HG03175 (cell line): ENCODE data around the gene ANO9.
"Not testable (repeated sequence)": the region's sequence is repeated elsewhere in the genome, so short reads cannot be mapped to it uniquely, and the experiment has no call there.

Experiments used
- ATAC-seq: cut with Tn5 transposase; IDR thresholded peaks from one replicate; pipeline ENCODE4 v1.9.1; 2021; ENCODE audit warnings: mild to moderate bottlenecking, moderate library complexity; ENCODE audit not compliant: unreplicated experiment

The ANO9 gene

DNA sequence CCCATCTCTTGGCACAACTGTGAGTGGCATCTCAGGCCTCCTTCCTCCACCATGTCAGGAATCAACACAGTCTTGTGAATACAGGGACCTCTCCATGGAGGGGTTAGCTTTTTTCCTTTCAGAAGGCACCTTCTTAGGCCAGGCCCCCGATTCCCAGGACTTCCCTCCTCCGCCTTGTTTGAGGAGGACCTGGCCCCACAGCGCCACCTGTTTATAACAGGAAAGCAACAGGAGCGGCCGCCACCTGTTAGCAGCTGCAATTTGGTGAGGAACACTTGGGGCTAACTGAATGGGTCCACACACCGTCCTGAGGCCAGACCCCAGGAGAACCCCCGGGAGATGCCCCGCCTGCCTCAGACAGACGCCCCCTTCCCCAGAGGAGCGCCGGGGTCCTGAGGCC, 51.6 kb downstream of the ANO9 start:
- no peak for ATAC-seq

DNA sequence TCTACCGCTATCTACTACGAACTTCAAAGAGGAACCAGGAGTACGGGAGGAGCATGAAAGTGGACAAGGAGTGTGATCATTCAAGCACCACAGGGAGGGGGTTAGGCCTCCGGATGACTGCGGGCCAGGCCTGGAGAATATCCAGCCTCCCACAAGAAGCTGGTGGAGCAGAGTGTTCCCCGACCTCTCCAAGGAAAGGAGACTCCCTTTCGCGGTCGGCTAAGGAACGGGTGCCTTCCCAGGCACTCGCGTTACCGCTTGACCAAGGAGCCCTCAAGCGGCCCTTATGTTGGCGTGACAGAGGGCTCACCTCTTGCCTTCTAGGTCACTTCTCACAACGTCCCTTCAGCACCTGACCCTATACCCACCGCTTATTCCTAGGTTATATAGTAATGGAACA, 52.4 kb downstream of the ANO9 start:
- not testable (repeated sequence) for ATAC-seq

DNA sequence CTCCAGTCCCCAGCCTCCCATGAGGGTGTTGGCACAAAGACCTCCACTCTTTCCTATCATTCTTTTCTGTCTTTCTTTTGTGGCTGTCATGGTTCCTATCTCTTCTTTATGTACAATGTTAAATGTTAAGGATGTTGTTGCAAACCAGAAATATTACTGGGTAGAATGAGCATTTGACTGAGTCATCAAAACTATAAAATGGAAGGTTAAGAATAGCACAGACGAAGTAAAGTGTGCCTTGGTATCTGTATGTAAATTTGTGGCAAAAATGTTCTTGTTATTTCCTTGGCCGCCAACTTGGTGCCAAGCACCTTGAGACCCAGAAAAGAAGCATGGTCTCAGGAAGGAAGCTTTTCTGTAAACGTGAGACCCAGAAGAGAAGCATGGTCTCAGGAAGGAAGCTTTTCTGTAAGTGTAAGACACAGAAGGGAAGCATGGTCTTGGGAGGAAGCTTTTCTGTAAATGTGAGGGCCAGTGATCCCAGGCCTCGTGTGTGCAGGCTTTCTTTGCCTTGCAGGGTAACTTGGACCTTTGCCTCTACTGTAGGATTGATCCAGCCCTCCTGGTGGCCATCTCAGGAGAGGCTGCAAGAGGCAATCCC, 54.5 kb downstream of the ANO9 start:
- no peak for ATAC-seq

DNA sequence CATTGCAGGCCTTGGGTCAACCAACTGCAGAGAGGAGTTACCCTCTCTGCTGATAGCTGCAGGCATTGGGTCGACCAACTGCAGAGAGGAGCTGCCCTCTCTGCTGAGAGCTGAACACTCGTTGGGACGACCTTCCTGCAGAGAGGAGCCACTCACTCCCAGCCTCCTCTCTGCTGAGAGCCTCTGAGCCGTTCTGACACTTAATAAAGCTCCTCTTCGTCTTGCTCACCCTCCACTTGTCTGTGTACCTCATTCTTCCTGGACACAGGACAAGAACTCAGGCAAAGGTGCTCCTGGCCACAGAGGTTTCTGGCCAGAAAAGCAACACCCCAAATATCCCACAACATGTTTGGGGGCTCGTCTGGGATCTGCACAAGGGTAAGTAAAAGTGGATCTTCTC, 55.3 kb downstream of the ANO9 start:
- ATAC-seq = no peak

DNA sequence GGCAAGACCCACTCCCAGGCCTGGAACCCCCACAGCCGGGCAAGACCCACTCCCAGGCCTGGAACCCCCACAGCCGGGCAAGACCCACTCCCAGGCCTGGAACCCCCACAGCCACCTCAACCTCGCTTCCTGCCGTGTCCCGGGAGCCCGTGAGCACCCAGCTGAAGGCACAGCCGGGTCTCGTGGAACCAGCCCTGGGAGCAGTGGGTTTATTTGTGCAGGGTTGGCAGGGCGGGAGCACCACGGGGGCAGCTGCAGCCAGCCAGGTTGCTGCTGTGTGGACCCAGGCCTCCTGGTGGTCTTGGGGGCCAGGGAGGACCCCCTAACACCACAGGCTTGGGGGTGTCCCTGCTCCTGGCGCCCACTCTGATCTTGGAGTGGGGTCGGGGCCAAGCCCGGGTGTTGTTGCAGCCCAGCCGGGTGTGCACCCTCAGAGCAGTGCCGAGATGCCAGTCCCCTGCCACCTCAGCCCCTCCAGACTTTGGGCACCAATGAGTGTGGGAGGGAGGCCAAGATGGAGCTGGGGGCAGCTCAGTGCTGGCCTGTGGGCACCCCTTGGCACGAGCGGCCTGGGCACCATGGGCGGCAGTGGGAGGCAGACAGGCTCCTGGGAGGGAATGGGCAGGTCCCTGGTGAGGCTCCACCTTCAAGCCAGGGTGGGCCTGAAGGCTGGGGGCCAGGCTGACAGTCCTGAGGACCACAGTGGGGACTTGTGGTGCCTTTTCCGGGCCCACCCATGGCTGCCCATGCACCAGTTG, 56.0 kb downstream of the ANO9 start:
- ATAC-seq = no peak

DNA sequence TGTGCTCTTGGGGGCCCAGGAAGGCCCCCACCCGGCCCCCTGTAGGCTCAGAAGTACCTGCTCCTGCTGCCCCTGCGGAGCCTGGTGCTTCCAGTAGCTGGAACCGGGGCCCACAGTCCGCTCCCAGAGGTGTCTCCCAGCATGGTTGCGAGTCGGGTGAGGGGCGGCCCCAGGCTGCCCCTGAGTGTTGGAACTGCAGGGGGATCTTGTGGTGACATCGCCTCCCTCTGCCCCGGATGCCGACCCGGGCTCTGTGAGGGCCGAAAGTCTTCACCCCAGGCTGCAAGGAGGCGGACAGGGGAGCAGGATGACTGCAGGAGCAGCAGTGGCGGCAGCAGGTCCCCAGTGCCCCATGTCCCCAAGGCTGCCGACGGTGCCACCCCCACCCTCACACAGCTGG, 57.3 kb downstream of the ANO9 start:
- ATAC-seq = no peak

DNA sequence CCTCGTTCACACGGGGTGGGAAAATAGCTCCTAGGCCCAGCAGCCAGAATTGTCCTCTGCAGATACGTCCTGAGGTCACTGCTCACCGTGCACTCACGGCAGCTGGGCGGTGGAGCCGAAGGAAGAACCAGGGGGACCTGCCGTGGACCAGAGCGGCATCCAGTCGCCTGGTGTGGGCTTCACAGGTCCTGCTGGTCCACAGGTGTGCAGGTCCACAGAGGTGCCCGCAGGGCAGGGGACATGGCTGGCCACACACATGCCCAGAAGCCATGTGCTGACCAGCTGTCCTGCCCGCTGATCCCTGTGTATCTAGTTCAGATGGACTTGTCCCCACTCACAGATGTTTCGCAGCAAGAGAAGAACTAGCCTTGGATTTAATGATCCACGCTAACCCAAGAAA, 58.4 kb downstream of the ANO9 start:
- ATAC-seq = no peak

DNA sequence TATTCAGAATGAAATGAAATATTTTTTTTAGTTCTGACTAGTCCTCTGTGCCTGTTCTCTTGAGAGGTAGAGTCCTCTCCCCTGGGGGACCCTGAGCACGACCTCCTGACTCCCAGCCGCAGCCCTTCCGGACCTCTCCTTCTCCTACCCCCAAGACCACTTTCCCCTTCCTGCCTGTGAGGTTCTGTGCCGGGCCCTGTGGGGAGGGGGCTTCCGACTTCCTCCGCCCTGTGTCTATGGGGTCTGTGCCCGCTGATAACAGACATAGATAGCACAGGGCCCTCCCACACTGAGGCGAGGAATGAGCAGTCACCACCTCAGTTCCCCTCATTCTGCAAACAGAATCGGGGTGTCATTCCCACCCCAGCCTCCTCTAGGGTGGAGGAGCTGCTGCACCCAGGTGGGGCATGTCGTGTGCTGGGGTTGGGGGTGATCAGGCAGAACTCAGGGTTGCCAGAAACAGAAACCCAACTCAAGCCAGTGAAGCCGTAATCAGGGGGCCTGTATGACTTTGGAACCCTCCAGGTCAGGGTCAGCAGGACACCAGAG, 59.7 kb downstream of the ANO9 start:
- ATAC-seq = no peak

DNA sequence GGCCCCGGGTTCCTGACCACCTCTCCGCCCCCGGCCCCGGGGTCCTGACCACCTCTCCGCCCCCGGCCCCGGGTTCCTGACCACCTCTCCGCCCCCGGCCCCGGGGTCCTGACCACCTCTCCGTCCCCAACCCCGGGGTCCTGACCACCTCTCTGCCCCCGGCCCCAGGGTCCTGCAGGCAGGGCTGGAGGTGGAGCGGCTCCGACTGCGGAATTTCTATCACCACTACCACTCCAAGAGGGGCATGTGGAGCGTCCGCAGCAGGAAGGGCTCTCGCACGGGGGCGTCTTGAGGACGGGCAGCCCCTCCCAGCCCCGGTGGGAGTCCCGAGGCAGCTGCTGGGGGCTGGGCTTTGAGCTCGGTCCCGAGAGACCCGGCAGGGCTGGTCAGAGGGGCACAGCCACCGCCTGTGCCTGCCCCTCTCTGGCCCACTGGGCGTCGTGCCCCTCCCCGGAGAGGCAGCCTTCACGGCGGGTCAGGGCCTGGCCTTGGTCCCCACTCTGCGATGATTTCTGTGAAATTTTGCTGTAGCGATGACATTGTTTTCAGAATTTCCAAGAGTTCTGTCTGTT, 60.2 kb downstream of the ANO9 start:
- no peak for ATAC-seq

DNA sequence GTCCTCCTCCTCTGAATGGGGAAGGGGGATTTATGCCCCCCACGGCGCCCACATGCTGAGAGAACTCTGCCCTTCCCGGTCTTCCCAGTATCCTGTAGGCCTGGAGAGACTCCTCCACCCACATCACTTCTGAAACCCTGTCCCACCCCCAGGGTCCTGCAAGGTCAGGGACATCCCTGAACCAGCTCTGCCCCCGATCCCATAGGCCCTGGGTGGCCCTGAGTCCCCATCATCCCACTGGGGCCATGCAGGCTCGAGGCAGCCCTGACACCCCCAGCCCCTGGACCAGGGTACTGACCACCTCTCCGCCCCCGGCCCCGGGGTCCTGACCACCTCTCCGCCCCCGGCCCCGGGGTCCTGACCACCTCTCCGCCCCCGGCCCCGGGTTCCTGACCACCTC, 60.8 kb downstream of the ANO9 start:
- ATAC-seq = no peak

DNA sequence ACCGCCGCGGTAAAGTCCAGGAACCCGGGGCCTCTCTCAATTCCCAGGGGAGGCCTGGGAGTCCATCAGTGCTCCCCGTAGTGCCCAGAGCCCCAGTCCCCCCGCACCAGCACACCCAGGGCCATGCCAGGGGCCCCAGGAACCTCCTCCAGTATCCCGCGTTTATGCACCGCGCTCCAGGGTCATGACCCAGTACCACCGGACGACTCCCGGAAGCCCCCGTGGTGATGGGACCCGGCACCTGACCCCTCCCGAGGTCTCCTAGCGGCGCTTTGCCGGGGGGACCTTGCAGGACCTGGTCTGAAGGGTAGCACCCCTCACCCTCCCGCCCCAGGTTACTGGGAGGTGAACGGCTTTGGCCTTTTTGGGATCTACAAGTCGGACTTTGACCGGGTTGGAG, 61.3 kb downstream of the ANO9 start:
- no peak for ATAC-seq

DNA sequence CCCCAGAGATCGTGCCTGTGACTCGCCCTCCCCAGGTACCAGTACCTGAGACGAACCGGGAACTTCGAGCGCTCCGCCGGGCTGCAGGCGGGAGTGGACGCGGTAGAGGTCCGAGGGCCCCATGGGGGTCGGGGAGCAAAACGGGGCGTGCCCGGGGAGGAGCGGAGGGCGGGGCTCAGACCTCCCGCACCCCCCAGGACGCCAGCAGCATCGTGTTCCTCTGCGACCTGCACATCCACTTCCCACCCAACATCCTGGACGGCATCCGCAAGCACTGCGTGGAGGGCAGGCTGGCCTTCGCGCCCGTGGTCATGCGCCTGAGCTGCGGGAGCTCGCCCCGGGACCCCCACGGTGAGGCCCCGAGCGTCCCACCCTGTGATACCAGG, 61.7 kb downstream of the ANO9 start:
- no peak for ATAC-seq

DNA sequence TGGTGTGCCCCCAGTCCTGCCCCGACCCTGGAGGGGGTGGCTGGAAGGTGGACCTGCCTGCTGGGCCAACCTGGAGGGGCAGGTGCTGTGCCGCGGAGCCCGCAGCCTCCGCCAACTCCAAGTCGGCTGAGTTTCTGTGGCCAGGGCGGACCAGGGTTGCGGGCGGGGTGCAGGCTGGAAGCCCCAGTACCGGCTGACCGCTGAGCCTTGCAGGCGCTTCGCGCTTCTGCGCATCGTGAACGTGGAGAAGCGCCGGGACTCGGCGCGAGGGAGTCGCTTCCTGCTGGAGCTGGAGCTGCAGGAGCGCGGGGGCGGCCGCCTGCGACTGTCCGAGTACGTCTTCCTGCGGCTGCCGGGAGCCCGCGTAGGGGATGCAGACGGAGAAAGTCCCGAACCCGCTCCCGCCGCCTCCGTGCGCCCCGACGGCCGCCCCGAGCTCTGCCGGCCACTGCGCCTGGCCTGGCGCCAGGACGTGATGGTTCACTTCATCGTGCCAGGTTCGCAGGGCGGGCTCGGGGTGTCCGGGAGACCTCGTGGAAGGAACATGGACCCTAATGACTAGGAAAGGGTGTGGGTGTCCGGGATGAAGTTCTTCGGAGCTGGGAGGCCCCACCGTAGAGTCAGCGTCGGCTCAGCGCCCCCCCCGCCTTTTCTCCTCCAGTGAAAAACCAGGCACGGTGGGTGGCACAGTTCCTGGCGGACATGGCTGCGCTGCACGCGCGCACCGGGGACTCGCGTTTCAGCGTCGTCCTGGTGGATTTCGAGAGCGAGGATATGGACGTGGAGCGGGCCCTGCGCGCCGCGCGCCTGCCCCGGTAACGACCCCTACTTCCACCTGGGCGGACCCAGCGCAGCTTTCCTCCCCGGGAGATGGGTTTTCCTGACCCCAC, 62.4 kb downstream of the ANO9 start:
- ATAC-seq = no peak

DNA sequence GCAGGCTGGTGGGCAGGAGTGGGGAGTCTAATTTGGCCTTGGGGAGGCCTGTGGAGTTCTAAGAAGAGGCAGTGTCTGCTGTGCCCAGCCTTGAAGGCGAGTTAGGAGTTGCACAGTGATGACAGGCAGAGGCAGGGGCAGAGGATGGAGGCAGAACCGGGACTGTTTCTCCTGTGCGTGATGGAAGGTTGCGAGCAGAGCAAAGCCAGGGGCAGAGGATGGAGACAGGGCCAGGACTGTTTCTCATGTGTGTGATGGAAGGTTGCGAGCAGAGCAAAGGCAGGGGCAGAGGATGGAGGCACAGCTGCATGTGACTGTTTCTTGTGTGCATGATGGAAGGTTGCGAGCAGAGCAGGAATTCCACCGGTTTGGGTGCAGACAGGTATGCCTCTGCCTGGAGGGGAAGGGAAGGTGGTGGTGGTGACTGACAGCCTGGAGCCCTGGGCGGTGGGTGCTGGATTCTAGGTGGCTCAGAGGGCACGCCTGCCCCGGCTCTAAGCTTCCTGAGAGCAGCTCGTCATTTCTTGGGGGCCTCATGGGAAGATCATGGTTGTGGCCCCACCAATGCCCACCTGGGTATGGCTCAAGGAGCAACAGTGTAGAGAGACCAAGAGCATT, 63.8 kb downstream of the ANO9 start:
- ATAC-seq = no peak

DNA sequence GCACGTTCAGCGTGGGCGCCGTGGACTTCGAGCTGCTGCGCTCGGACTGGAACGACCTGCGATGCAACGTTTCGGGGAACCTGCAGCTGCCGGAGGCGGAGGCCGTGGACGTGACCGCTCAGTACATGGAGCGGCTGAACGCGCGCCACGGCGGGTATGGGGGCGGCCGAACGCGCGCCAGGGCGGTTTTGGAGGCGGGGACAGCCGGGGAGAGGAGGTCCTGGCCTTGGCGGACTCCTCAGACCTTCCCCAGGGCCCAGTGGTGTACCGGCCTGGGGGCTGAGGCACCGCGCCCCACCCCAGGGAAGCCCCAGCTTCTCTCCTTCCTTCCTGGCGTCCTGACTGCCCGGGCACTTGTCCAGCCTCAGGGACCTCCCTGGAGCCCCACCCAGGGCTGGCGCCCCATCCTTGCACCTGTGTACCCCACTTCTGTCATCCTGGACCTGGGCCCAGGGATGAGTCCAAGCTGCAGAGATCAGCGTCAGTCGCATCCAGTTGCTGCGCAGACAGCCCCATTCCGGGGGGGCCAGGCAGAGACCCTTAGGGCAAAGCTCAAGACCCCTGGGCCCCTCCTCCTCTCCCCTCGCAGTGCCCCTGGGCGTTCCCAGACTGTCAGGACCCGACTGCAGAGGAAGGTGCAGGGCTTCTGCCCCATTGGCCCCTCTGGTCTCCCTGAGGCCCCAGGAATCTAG, 64.5 kb downstream of the ANO9 start:
- ATAC-seq = no peak

DNA sequence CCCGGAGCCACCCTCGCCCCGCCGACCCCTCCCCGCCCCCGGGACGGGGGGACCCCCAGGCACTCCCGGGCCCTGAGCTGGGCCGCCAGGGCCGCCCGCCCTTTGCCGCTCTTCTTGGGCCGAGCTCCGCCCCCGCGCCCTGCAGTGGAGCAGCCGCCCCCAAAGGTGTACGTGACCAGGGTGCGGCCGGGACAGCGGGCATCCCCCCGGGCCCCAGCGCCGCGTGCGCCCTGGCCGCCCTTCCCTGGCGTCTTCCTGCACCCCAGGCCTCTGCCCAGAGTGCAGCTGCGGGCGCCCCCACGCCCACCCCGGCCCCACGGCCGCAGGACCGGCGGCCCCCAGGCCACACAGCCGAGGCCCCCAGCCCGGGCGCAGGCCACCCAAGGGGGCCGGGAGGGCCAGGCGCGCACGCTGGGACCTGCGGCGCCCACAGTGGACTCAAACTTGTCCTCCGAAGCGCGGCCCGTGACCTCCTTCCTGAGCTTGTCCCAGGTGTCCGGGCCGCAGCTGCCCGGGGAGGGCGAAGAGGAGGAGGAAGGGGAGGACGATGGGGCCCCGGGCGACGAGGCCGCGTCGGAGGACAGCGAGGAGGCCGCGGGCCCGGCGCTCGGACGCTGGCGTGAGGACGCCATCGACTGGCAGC, 65.2 kb downstream of the ANO9 start:
- no peak for ATAC-seq

DNA sequence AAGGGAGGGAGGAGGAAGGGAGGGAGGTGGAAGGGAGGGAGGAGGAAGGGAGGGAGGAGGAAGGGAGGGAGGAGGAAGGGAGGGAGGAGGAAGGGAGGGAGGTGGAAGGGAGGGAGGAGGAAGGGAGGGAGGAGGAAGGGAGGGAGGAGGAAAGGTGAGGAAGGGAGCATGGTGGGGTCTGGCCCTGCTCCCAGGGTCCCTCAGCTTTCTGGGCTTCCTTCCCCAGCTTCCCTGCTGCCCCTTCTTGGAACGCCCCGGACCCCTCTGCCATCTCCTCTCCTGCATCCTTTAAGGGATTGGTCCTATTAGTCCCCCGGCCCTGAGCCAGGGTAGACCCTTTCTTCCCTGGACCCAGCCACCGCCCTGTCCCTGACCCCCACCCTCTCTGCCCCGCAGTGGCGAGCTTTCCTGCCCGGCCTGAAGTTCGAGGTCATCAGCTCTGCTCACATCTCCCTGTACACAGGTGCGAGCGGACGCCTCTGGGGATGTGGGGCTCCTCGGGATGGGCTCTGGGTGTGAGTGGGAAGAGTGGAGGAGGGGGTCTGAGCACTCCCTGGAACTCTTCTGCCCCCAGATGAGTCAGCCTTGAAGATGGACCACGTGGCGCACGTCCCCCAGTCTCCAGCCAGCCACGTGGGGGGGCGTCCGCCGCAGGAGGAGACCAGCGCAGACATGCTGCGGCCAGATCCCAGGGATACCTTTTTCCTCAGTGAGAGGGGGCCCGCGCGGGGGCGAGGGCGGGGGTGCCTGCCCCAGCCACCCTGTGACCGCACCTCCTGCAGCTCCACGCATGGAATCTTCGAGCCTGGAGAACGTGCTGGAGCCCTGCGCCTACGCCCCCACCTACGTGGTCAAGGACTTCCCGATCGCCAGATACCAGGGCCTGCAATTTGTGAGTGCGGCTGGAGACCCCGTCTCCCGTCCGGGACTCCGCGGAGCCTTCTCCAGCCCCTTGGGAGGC, 66.5 kb downstream of the ANO9 start:
- ATAC-seq = no peak

DNA sequence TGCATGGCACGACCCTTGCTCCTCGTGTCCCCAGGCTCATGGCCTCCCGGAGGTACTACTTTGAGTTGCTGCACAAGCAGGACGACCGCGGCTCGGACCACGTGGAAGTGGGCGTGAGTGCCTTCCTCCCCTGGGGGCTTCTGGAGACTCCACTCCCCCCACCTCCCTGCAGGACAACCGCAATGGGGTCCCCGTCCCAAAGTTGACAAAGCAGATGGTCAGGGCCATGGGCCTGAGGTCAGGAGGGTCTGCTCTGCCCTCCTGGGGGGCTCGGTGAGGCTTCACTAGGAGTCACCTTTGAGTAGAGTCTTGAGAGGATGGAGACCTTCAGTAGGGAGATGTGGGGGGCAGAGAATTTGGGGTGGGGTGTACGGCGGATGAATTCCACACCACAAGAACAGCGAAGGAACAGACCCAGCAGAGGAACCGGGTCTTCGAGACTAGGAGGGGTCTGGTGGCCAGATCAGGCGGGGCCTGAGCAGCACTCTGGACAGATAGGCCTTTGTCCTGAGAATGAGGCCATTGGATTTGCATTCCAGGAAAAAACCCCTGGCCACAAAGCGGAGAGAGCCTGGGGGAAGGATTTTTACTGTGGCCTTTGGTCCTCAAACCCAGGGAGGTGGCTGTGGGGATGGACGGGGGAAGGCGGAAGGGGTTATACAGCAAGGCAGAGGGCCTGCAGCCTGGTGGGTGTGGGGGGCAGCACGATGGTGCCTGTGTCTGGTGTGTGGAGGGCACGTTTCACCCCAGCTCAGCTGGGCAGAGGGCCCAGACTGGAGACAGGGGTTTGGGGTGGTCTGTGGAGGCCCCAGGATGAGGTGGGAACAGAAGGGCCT, 67.9 kb downstream of the ANO9 start:
- ATAC-seq = no peak
